Left hindlimb (tissue), 1 donor: ENCODE results near the gene PPP1R12B.
"Not testable (repeated sequence)": the region's sequence is repeated elsewhere in the genome, so short reads cannot be mapped to it uniquely, and the experiment has no call there.

ENCODE experiments used
- DNase-seq: peaks from one replicate; pipeline ENCODE4 v3.0.0-alpha.2; 2018

Gene PPP1R12B

DNA sequence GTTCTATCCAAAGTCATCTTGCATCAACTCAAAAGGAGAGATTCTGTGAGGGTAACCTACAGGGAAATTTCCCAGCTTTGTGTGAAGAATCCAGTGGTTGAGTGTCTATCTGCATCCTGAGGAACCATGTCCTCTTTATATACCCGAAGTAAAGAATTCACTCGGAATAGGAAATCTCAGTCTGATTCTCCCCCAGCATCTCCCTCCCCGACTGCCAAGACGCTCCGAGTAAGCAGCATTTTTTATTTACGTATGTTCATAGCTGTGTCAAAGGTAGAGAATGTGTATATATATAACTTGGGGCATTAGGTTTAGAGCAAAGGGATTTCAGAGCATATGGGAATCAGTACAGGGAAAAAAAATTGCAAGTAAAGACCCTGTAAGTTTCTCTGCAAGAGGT, 191.5 kb downstream of the PPP1R12B start:
- DNase-seq = no peak

DNA sequence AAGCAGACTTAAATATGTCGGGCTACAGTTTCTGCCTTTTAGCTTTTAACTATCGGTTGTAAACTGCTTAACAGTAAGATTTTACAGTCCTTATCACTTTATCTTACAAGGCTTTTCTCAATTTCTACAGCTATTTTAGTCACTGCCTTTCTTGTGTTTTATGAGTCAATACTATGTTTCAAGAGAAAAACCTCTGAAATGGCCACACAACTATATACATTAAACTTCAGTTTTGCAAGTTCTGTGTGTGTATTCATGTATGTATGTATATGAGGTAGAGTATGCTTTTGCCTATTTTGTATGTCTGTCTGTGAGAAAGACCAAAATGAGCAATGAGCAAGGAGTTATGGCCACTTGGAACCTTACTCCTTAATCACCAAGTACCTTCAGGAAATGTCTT, 191.9 kb downstream of the PPP1R12B start:
- no peak for DNase-seq

GRCh38 chr1:202540858-202541257, 192.4 kb downstream of the PPP1R12B start:
- DNase-seq = not testable (repeated sequence)

DNA sequence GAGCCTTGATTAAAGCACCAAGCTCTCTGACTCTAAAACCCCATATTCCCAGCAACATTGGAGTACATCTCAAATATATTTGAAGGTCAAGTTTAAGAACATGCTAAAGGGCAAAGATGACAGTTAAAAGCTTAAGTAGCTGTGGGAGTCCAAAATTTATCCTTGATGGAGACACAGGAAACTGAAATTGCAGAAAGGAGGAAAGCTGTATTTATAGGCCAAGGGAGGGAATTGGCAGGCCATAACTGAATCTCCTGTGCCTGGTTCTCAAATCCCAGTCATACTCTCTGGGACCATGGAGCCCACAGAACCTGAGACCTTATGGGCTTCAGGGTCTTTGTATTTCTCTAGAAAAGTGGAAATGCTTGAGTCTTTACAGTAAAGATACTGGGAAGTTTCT, 193.9 kb downstream of the PPP1R12B start:
- not testable (repeated sequence) for DNase-seq

- DNase-seq = not testable (repeated sequence)
Observed at GRCh38 chr1:202543537-202543936, 195.0 kb downstream of the PPP1R12B start.

GRCh38 chr1:202544766-202545449, 196.4 kb downstream of the PPP1R12B start:
- DNase-seq = not testable (repeated sequence)

DNA sequence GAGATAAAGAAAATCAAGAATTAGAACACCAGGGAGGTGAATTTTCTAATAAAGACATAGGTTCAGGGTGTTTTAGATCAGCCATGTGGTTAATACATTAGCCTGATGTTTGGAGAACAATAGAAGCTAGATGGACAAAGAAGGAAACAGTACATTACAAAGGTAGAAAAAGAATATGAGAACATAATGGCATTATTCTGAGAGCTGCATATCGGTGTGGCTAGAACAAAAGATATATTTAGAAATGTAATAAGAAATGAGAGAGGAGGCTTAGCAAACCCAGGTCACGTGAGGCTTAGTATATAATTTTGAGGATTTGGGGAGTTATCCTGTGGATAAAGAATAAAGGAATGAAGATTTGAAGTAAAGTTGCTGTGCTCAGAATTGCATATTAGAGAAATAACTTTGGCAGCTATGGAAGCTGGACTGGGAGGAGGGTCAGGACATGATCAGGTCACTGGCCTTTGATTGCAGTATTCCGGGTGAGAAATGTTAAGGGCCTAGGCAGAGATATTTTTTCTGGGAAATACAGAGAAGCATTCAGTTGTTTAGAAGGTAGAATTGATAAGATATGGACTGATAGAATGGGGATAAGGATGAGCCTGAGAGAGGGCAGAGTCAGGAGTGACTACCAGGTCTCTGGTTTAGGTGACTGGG, 197.3 kb downstream of the PPP1R12B start:
- DNase-seq = not testable (repeated sequence)

DNA sequence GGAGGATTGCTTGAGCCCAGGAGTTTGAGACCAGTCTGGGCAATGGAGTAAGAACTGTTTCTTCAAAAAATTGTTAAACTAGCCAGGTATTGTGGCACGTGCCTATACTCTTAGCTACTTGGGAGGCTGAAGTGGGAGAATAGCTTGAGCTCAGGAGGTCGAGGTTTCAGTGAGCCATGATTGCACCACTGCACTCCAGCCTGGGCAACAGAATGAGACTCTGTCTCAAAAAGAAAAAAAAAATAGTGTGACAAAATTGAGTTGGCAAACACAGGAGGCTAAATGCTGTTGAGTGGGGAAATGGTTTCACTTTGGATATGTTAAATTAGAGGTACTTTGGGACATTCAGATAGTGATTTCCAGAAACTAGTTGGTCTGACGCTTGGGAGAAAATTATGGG, 197.9 kb downstream of the PPP1R12B start:
- not testable (repeated sequence) for DNase-seq

GRCh38 chr1:202546796-202547195, 198.3 kb downstream of the PPP1R12B start:
- not testable (repeated sequence) for DNase-seq

DNA sequence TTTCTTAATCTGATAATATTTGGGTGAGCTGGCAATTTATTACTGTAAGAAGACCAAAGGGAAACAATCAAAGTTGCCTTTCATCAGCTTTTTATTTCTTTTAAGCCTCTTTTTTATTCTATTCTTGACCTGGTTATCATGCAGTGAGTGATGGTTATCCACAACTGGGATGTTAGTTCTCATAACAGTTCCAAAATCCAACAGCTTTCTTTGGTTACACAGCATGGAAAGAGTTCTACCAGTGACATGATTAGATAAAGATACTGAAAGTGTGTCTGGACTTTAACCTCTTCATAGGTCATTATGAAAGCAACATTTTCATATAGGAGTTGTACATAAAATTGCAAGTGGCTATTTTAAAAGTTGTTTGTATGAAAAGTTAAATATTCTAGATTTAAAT, 198.7 kb downstream of the PPP1R12B start:
- DNase-seq = no peak

GRCh38 chr1:202550088-202550487, 201.6 kb downstream of the PPP1R12B start:
- DNase-seq = not testable (repeated sequence)

DNA sequence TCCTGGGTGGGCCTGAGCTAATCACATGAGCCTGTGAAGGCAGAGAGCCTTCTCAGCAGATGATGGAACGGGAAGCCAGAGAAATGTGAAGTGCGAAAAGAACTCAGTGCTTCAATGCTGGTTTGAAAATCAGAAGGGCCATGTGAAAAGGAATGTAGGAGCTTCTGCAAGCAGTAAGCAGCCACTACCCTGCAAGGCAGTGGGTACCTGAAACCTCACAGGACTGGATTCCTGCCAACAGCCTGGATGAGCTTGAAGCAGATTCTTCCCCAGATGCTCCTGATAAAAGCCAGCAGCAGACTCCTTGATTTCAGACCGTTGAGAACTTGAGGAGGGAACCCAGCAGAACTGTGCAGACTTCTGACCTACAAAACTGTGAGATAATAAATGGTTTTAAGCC, 203.2 kb downstream of the PPP1R12B start:
- DNase-seq = no peak

DNA sequence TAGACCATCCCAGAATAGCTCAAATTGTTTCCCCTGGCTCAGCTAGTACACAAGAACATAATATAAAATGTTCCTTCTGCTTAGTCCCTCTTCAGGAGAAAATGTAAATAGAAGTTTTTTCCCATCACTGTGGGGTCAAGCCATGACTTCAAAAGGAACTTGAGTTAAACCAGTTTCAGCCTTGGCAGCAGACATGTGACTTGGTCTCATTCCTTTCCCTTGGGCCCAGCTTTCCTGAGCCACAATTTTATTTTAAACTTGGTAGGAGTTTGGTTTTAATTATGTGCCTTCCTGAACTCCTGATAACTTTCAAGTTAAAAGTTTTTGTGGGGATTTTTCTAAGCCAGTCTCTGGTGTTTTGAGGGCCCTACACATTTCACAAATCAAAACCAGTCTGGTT, 204.1 kb downstream of the PPP1R12B start:
- DNase-seq = not testable (repeated sequence)

DNA sequence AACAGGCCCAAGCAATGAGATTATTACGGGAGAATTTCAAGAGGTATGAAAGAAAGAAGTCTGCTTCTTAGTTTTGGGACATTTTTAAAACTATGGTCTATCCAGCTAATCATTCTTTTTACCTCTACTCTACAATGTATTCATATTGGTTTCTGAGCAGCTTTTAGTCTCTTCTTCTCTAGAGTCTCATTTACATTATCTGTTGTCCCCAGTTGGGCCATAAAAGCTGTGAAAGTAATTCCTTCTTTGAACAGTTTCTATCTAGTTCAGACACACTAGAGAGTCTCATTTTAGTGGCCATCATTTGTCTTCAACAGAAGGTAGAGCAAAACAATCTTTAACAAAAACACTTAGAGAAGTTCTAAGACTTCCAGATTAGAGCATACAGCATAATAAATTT, 204.6 kb downstream of the PPP1R12B start:
- DNase-seq = not testable (repeated sequence)

GRCh38 chr1:202553560-202554038, 205.1 kb downstream of the PPP1R12B start:
- no peak for DNase-seq

GRCh38 chr1:202554619-202555018, 206.1 kb downstream of the PPP1R12B start:
- not testable (repeated sequence) for DNase-seq

- DNase-seq = not testable (repeated sequence)
Observed at GRCh38 chr1:202556037-202556436, 207.5 kb downstream of the PPP1R12B start.

DNA sequence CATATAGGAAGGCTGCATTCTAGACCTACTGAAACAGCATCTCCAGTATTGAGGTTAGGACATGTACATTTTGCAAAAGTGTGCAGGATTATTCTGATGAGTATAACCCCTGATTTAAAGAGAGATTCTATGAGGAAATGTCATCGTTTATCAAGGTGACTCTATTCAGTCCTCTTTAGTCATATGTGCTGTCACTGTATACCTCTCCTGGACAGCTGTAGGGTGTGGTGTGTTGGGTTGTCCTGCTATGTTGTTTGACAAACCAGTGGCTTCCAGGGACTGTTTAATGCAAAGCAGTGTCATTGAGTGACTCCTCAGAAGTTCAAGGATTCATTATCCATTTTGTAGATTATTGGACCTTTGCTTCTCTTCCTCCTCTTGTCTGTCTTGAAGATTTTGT, 209.2 kb downstream of the PPP1R12B start:
- not testable (repeated sequence) for DNase-seq

- no peak for DNase-seq
Observed at GRCh38 chr1:202561240-202561639, 212.7 kb downstream of the PPP1R12B start.

DNA sequence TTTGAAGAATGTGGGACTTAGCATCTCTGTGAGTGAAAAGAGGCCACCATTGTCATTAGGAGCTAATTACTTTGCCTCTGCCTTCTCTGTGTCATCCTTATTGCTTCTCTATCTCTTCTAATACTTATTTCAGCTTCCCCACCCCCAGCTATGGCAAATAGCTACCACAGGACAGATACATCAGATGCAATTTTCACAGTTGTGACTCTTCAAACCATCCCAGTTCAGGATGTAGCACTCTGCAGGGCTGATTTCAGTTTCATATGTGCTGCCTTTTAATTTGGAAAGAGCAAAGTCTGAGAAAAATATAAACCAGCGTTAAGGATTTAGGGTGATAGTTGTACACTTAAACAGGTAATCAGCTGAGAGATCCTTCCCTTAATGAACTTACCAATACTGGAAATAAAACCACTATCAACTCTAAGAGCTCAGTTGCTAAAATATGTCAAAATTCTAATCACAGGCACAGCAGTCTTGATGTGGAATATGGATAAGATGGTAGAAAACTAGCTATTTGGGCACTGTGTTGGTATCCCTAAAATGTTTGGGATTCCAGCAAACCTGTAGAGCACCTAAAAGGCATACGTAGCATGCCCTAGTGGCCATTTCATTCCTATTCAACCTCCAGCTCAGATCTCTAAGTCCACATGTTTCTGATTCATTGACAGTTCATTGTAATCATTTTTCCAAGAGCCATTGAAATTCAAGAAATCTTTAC, 213.4 kb downstream of the PPP1R12B start:
- DNase-seq = no peak

DNA sequence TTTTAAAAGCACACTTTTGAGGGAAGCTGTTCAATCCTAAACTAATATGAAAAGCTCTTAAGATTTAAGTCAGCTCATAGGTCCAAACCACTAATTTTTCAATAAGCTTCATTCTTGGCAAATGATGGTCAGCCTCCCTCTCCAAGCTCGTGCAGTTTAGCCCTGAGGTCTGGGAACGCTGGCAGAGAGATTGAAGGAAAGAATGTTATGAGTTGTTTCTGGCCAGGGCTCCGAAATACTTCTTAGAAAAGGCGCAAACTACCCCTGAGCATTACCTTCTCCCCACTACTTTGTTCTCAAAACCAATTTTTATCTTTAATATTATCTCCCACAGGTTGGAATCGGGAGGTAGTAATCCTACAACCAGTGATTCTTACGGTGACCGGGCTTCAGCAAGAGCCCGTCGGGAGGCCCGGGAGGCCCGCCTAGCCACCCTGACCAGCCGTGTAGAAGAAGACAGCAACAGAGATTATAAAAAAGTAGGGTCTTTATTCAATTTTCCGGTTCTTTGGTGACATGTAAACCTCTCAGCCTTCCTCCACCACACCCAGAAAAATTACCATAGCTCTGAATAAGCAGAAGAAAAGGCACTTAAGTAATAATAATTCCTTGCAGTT, 214.1 kb downstream of the PPP1R12B start:
- peak; percentile 69 for DNase-seq

DNA sequence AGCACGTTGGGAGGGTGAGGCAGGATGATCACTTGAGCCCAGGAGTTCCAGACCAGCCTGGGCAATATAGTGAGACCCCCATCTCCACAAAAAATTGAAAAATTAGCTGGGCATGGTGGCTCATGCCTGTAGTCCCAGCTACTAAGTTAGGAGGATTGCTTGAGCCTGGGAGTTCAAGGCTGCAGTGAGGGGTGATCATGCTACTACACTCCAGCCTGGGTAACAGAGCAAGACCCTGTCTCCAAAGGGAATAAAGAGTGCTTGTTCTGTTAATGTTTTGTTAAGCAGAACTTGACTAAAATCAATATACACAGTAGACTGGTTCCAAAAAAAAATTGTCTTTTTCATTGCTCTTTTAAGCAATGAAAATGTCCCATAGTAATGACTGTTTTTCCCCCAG, 215.3 kb downstream of the PPP1R12B start:
- DNase-seq = no peak

GRCh38 chr1:202564958-202565495, 216.5 kb downstream of the PPP1R12B start:
- DNase-seq = no peak
